Ramos (cell line): ENCODE measurements around the gene PPM1K.
"Not testable (repeated sequence)": the region's sequence is repeated elsewhere in the genome, so short reads cannot be mapped to it uniquely, and the experiment has no call there.

Source experiments
- in situ Hi-C: fragments of 300-500 bp; cut with MboI; formaldehyde crosslinking; loops from one replicate; pipeline ENCODE4 v1.14.3; 2022; ENCODE audit warnings: low sequenced_read_pairs; ENCODE audit not compliant: unreplicated experiment

Gene PPM1K

GRCh38 chr4:88284439-88285234 is at the start of gene PPM1K:
Gene PPM1K (minus strand): TSS chr4:88284561. CDS start chr4:88278583, 5,978 bp downstream.
- in situ Hi-C loops: loop anchor here (25.0 kb wide), 1 partner anchor 1028 kb away; the partner anchor contains the start of gene GPRIN3

GRCh38 chr4:88333741-88334405 is 49.5 kb upstream of the PPM1K start:
- in situ Hi-C loops: no loop called here

- in situ Hi-C loops: no loop called here
Measured at GRCh38 chr4:88327665-88328064, 43.3 kb upstream of the PPM1K start.

- in situ Hi-C loops: no loop called here
Measured at GRCh38 chr4:88320780-88321373, 36.5 kb upstream of the PPM1K start.

GRCh38 chr4:88320224-88320779 is 35.9 kb upstream of the PPM1K start:
- in situ Hi-C loops: no loop called here

- in situ Hi-C loops: no loop called here
Measured at GRCh38 chr4:88318751-88319350, 34.5 kb upstream of the PPM1K start.

GRCh38 chr4:88315460-88316017 is 31.2 kb upstream of the PPM1K start:
- in situ Hi-C loops: no loop called here

GRCh38 chr4:88313088-88313624 is 28.8 kb upstream of the PPM1K start:
- in situ Hi-C loops: not testable (repeated sequence)

- in situ Hi-C loops: no loop called here
Measured at GRCh38 chr4:88308587-88308986, 24.2 kb upstream of the PPM1K start.

- in situ Hi-C loops: loop anchor here (25.0 kb wide), 1 partner anchor 1014 kb away; the partner anchor contains the start of gene GPRIN3
Measured at GRCh38 chr4:88297725-88298454, 13.5 kb upstream of the PPM1K start.

GRCh38 chr4:88297212-88297516 is 12.8 kb upstream of the PPM1K start:
- in situ Hi-C loops: loop anchor here (25.0 kb wide), 1 partner anchor 1015 kb away; the partner anchor contains the start of gene GPRIN3

GRCh38 chr4:88296413-88297211 is 12.3 kb upstream of the PPM1K start:
- in situ Hi-C loops: loop anchor here (25.0 kb wide), 1 partner anchor 1016 kb away; the partner anchor contains the start of gene GPRIN3

GRCh38 chr4:88295656-88296055 is 11.3 kb upstream of the PPM1K start:
- in situ Hi-C loops: loop anchor here (25.0 kb wide), 1 partner anchor 1017 kb away; the partner anchor contains the start of gene GPRIN3

- in situ Hi-C loops: loop anchor here (25.0 kb wide), 1 partner anchor 1021 kb away; the partner anchor contains the start of gene GPRIN3
Measured at GRCh38 chr4:88291003-88291402, 6.6 kb upstream of the PPM1K start.

- in situ Hi-C loops: loop anchor here (25.0 kb wide), 1 partner anchor 1025 kb away; the partner anchor contains the start of gene GPRIN3
Measured at GRCh38 chr4:88286897-88287296, 2.5 kb upstream of the PPM1K start.

GRCh38 chr4:88285235-88285653 is 883 bp upstream of the PPM1K start:
- in situ Hi-C loops: loop anchor here (25.0 kb wide), 1 partner anchor 1027 kb away; the partner anchor contains the start of gene GPRIN3

- in situ Hi-C loops: loop anchor here (25.0 kb wide), 1 partner anchor 1028 kb away; the partner anchor contains the start of gene GPRIN3
Measured at GRCh38 chr4:88283661-88284438, 511 bp downstream of the PPM1K start.
